ENCODE results near the gene BFSP1. TPM values are rescaled to one million over a fixed set of nuclear protein-coding genes. Genes with fewer than 3 reads are reported as not detected.

Gene BFSP1
- total RNA-seq, 4 donors from 2014 or later, result 0.33 to 1.1 (median 0.64) TPM

DNA sequence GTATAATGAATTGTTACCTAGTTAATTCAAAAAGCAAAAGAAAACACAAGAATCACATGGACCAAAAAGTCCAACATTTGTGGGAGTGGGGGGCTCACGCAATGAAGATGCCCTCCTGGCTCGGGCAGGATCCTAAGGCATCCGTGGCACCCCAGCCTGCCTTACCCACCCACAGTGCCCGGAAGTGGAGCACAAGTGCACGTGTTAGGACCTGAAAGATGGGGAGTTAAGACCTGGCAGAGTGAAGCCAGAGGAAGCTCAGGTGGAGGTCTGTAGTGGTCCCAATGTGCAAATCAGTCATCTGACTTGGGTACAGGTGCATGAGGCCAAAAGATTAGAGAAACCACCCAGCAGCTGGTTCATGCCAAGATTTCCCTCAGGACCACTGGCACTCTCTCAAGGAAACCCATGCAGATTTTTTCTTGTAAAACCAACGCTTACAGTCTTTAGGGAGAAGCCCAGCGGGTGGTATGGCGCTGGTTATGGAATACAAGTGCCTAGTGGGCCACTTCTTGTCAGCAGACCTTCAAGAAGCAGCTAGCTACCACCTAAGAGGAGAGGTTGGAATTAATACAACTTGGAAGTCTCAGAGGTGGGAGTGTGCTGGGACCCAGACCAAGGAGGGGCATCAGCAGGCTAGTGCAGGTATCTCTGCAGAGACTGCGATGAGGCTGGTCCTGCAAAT, 42.1 kb downstream of the BFSP1 start:
- TF ChIP-seq, protein P1, sequence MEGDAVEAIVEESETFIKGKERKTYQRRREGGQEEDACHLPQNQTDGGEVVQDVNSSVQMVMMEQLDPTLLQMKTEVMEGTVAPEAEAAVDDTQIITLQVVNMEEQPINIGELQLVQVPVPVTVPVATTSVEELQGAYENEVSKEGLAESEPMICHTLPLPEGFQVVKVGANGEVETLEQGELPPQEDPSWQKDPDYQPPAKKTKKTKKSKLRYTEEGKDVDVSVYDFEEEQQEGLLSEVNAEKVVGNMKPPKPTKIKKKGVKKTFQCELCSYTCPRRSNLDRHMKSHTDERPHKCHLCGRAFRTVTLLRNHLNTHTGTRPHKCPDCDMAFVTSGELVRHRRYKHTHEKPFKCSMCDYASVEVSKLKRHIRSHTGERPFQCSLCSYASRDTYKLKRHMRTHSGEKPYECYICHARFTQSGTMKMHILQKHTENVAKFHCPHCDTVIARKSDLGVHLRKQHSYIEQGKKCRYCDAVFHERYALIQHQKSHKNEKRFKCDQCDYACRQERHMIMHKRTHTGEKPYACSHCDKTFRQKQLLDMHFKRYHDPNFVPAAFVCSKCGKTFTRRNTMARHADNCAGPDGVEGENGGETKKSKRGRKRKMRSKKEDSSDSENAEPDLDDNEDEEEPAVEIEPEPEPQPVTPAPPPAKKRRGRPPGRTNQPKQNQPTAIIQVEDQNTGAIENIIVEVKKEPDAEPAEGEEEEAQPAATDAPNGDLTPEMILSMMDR (IDR thresholded peaks at IDR 0.05; ENCODE audit: low read depth), result no peak

DNA sequence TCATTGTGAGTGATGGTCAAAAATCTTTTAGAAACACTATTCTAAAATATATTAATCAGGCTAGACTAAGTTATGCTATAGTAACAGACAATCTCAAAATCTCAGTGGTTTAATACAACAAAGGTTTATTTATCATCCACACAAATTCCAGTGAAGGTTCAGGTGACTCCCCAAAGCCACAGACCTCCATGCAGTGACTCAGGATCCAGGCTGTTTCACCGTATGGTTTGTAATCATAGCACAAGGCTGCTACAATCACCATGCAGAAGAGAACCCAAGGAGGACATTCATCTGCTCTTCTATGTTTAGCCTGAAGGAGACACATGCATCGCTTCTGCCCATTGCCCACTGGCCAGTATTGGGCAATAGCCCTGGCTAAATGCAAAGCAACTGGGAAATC, 46.2 kb downstream of the BFSP1 start:
- TF ChIP-seq, protein P1 (IDR thresholded peaks at IDR 0.05; ENCODE audit: low read depth), result no peak

DNA sequence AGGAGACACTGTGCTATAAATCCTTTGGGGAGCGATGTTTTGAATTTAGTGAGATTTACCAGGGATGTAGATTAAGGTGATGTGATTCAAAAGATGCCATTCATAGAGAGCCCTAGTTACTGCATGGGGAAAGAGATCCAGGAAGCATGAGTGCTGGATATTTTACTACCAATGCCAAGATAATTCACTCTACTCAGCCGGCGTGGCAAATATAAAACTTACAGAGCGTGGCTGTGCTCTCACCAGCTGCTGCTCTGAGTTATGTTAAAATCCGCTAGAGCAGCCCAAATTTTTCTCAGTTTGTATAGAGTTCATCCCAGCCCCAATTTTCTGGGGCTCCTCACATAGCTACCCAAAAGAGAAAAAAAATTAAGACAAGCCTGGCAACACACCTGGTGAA, 48.6 kb downstream of the BFSP1 start:
- TF ChIP-seq, protein P1 (IDR thresholded peaks at IDR 0.05; ENCODE audit: low read depth), result no peak

DNA sequence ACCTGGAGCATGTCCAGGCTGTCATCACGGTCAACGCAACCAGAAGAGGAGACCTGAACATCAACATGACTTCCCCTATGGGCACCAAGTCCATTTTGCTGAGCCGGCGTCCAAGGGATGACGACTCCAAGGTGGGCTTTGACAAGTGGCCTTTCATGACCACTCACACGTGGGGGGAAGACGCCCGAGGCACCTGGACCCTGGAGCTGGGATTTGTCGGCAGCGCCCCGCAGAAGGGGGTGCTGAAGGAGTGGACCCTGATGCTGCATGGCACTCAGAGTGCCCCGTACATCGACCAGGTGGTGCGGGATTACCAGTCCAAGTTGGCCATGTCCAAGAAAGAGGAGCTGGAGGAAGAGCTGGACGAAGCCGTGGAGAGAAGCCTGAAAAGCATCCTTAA, 49.5 kb downstream of the BFSP1 start:
- TF ChIP-seq, protein P1 (IDR thresholded peaks at IDR 0.05; ENCODE audit: low read depth), result no peak

DNA sequence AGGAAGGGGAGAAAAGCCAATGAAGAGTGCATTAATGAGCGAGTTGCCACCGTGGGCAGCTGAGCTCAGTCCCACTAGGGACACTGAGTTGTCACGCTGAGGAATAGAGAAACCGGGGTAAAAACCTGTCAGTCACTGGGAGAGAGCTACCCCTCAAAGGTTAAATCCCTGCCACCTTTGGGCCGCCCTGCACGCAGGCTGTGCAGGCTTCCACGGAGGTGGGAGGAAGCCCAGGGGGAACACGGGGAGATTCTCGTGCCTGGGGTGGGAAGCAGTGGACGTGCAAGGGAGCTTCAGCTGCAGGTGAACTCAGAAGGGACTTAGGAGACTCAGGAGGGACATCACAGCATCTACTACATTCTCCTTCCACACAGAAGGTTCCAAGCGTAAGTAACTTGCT, 50.5 kb downstream of the BFSP1 start:
- TF ChIP-seq, protein P1 (IDR thresholded peaks at IDR 0.05; ENCODE audit: low read depth), result no peak

DNA sequence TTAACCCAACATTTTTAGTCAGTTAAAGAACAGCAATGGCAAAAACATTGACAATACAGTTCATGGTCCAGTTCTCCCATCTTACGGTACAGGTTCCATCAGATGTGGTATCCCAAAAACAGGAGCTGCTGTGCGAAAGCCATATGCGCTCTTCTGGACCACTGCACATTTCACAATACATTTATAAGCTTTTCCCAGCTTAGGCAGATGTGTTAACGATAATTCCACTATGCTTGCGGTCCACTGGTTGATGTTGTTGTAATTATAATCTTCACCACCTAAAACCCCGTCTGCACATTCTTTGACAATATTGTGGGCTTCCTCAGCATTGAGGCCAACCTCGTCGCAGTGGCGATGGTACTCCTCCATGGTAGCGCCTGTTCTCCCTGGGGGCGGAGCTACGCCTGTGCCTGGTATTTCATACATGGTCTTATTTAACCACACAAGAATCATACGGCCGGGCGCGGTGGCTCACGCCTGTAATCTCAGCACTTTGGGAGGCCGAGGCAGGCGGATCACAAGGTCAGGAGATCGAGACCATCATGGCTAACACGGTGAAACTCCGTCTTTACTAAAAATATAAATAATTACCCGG, 52.0 kb downstream of the BFSP1 start:
- TF ChIP-seq, protein P1 (IDR thresholded peaks at IDR 0.05; ENCODE audit: low read depth), result no peak

DNA sequence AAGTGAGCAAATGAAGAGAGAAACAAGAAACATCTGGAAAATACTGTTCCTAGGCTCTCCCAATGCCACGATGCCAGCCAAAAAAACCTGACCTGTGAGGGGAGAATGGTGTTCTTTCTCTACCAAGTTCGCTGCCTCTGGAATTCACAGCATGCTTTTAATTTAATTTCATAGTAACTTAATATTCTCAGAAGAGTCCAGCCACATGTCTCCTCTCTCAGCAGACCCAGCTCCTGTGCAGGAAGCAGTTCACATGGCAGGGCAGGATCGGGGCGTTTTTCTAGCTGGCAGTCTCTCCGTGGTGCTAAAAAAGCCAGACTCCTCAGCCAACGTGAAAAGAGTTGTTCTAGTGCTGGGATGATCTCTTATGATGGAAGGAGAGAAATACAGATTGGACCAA, 57.5 kb downstream of the BFSP1 start:
- TF ChIP-seq, protein P1 (IDR thresholded peaks at IDR 0.05; ENCODE audit: low read depth), result no peak

Measured in subcutaneous adipose tissue (tissue), 4 donors.